ENCODE results near the gene CDC37L1. TPM values are rescaled to one million over a fixed set of nuclear protein-coding genes. Genes with fewer than 3 reads are reported as not detected.

Gene CDC37L1
- total and polyA plus RNA-seq, 2 of the 8 experiments (the other 6 are each of a cell fraction or from before 2014, with no cell fraction given) = 4.6 to 23.8 TPM

GRCh38 chr9:4662108-4662988, 17.0 kb upstream of the CDC37L1 start, which contains the start of gene PLPP6 (continued):
- TF ChIP-seq CHD7 (IDR thresholded peaks at IDR 0.05; ENCODE audit: insufficient replicate concordance, low read length) (no peak), KDM1A (IDR thresholded peaks at IDR 0.05; ENCODE audit: borderline replicate concordance, low read length) (no peak), TEAD4 (IDR thresholded peaks at IDR 0.05; ENCODE audit: low read depth, low read length) (peak; percentile 80), CBX8 (IDR thresholded peaks at IDR 0.05; ENCODE audit: borderline replicate concordance, low read depth, low read length) (no peak), RXRA (IDR thresholded peaks at IDR 0.05; ENCODE audit: insufficient read depth, low read depth, low read length) (no peak), TAF1 (IDR thresholded peaks at IDR 0.05; ENCODE audit: low read depth, low read length) (peak; percentile 75), POU5F1 (IDR thresholded peaks at IDR 0.05; ENCODE audit: low read depth, low read length) (no peak), CEBPB (IDR thresholded peaks at IDR 0.05; ENCODE audit: low read depth, low read length) (peak; percentile 88), NRF1 (IDR thresholded peaks at IDR 0.05; ENCODE audit: low read depth, low read length) (no peak), SIN3A (conservative IDR thresholded peaks at IDR 0.05 in 1 of 2, IDR thresholded peaks at IDR 0.05 in 1 of 2; ENCODE audit: low read depth in 1 of 2, low read length in 2 of 2) (peak; percentile 86 to 92; a peak in 3 of 4 replicates)
